ENCODE results near the gene ATP9B. TPM values are rescaled to one million over a fixed set of nuclear protein-coding genes. Genes with fewer than 3 reads are reported as not detected.

Gene ATP9B
- total RNA-seq, 1 experiment from 2014 or later = 20.9 TPM

DNA sequence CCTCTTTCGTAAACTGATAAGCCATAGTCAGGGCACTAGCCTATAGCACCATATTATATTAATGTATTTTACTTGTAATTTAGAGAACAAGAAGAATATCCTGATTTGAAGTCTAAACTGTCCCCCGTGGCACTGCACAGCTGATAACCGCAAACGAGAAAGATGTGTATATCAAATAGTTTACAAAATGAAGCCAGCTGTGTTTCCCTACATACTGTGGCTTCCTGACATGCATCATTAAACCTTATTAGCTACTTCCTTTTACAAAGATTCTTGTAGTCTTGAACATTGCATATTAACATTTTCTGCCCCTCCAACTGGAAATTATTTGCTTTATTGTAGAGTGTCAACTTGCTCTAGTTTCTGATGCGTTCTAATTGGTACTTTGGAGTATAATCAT lies 173.1 kb downstream of the ATP9B start:
- TF ChIP-seq, protein P1, sequence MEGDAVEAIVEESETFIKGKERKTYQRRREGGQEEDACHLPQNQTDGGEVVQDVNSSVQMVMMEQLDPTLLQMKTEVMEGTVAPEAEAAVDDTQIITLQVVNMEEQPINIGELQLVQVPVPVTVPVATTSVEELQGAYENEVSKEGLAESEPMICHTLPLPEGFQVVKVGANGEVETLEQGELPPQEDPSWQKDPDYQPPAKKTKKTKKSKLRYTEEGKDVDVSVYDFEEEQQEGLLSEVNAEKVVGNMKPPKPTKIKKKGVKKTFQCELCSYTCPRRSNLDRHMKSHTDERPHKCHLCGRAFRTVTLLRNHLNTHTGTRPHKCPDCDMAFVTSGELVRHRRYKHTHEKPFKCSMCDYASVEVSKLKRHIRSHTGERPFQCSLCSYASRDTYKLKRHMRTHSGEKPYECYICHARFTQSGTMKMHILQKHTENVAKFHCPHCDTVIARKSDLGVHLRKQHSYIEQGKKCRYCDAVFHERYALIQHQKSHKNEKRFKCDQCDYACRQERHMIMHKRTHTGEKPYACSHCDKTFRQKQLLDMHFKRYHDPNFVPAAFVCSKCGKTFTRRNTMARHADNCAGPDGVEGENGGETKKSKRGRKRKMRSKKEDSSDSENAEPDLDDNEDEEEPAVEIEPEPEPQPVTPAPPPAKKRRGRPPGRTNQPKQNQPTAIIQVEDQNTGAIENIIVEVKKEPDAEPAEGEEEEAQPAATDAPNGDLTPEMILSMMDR (conservative IDR thresholded peaks at IDR 0.05) = no peak
- Histone ChIP-seq H3K9ac (ENCODE audit: extremely low read depth, insufficient read length, low read length) (no peak overlapping the region), H4K20me1 (ENCODE audit: control insufficient read depth, insufficient read depth, insufficient read length) (peaks cover 3% of the 10 kb centered on the region), H2BK5ac (ENCODE audit: insufficient read length, low read length) (no peak overlapping the region), H3K4ac (ENCODE audit: low read depth, low read length) (no peak overlapping the region), H3K9me3 (ENCODE audit: control insufficient read depth, low read depth, low read length) (no peaks in the 10 kb centered on the region), H2BK12ac (ENCODE audit: insufficient read length, low read depth, low read length) (no peak overlapping the region), H2BK15ac (ENCODE audit: low read depth, low read length) (no peak overlapping the region), H2AFZ (ENCODE audit: low read length) (no peak overlapping the region), H2BK120ac (ENCODE audit: low read depth, low read length, poor library complexity, severe bottlenecking) (no peak overlapping the region), H3K27ac (ENCODE audit: insufficient read length, low read depth, low read length) (no peak overlapping the region), H3K18ac (ENCODE audit: insufficient read length, low read depth, low read length) (no peak overlapping the region), H3K23me2 (ENCODE audit: insufficient read length, low read depth, low read length, poor library complexity, severe bottlenecking) (no peaks in the 10 kb centered on the region), H2AK5ac (ENCODE audit: insufficient read length, low read length) (no peak overlapping the region), H3K4me1 (ENCODE audit: insufficient read depth, low read length) (no peaks in the 10 kb centered on the region), H3K23ac (ENCODE audit: insufficient read length, low read depth, low read length) (no peak overlapping the region), H4K91ac (ENCODE audit: insufficient read length, low read depth, low read length) (no peak overlapping the region), H3K27me3 (ENCODE audit: insufficient read depth, low read length) (no peaks in the 10 kb centered on the region), H3K14ac (ENCODE audit: insufficient read depth, low read length) (no peak overlapping the region), H3T11ph (ENCODE audit: low read length) (no peak overlapping the region), H3K79me1 (ENCODE audit: insufficient read depth, low read depth, low read length, poor library complexity, severe bottlenecking) (no peaks in the 10 kb centered on the region), H3K79me2 (ENCODE audit: insufficient read depth, low read length) (peaks cover 3% of the 10 kb centered on the region; the same call in 1 of the 2 replicates), H2BK20ac (ENCODE audit: low read depth, low read length, poor library complexity, severe bottlenecking) (no peak overlapping the region), H3K4me2 (ENCODE audit: insufficient read depth, insufficient read length, low read length) (no peak overlapping the region), H4K8ac (replicated peaks; ENCODE audit: insufficient read length, low read depth, low read length) (no peak overlapping the region), H3K56ac (ENCODE audit: insufficient read length, low read depth, low read length) (no peak overlapping the region), H4K5ac (ENCODE audit: insufficient read length, low read depth, low read length) (no peak overlapping the region)
- Mint-ChIP-seq H3K4me3 (no peak overlapping the region), H3K27ac (no peak overlapping the region), H3K4me1 (peaks cover 16 to 22% of the 10 kb centered on the region in 2 experiments), H3K36me3 (ENCODE audit: insufficient read depth in 1 of 3, low read depth in 3 of 3) (no peaks in the 10 kb centered on the region), H3K9me3 (no peaks in the 10 kb centered on the region), H3K27me3 (ENCODE audit: low read depth) (no peaks in the 10 kb centered on the region)
- WGBS (ENCODE audit: extremely low coverage, insufficient read length, low lambda C conversion rate) = no CpG with 5 or more reads among the region's 5 CpGs
- no peak for DNase-seq
